ENCODE data around the gene ABI2.
A peak's percentile ranks its signal among the peaks of the same experiment; 100 is the strongest.

Gene ABI2

GRCh38 chr2:203446071-203446481 is 117.9 kb downstream of the ABI2 start:
- peaks cover 52% of the 10 kb centered on the region for H3K36me3 ChIP-seq (replicated peaks)
- in situ Hi-C loops (cut with HindIII; ENCODE audit: low pct_ligation_motif_present, low sequenced_read_pairs): no loop called here
- no peak overlapping the region for H3K4me3 ChIP-seq (ENCODE audit: low read depth, low read length)
- H3K27ac ChIP-seq: peak overlapping the region; percentile 58
- peak; percentile 77 for DNase-seq
- TF ChIP-seq CTCF (IDR thresholded peaks at IDR 0.05; ENCODE audit: low read depth, low read length, missing control alignments): no peak
- H3K27me3 ChIP-seq (replicated peaks): no peaks in the 10 kb centered on the region

- TF ChIP-seq CTCF (IDR thresholded peaks at IDR 0.05; ENCODE audit: low read depth, low read length, missing control alignments): no peak
- Histone ChIP-seq H3K27ac (no peak overlapping the region), H3K27me3 (replicated peaks) (no peaks in the 10 kb centered on the region), H3K4me3 (ENCODE audit: low read depth, low read length) (no peak overlapping the region), H3K36me3 (replicated peaks) (peaks cover 53% of the 10 kb centered on the region)
- in situ Hi-C loops (cut with HindIII; ENCODE audit: low pct_ligation_motif_present, low sequenced_read_pairs): no loop called here
- no peak for DNase-seq
These were observed 118.6 kb downstream of the ABI2 start for GRCh38 chr2:203446780-203447179.

GRCh38 chr2:203450561-203450960 is 122.4 kb downstream of the ABI2 start:
- in situ Hi-C loops (cut with HindIII; ENCODE audit: low pct_ligation_motif_present, low sequenced_read_pairs): no loop called here
- no peak for TF ChIP-seq CTCF (IDR thresholded peaks at IDR 0.05; ENCODE audit: low read depth, low read length, missing control alignments)
- no peak for DNase-seq
- Histone ChIP-seq H3K27me3 (replicated peaks) (no peaks in the 10 kb centered on the region), H3K4me3 (ENCODE audit: low read depth, low read length) (no peak overlapping the region), H3K27ac (no peak overlapping the region), H3K36me3 (replicated peaks) (peaks cover 54% of the 10 kb centered on the region)

- TF ChIP-seq CTCF (IDR thresholded peaks at IDR 0.05; ENCODE audit: low read depth, low read length, missing control alignments): no peak
- Histone ChIP-seq H3K27ac (peak overlapping the region; percentile 16), H3K27me3 (replicated peaks) (no peaks in the 10 kb centered on the region), H3K36me3 (replicated peaks) (peaks cover 52% of the 10 kb centered on the region), H3K4me3 (ENCODE audit: low read depth, low read length) (no peak overlapping the region)
- DNase-seq: no peak
- in situ Hi-C loops (cut with HindIII; ENCODE audit: low pct_ligation_motif_present, low sequenced_read_pairs): no loop called here
These were observed 122.8 kb downstream of the ABI2 start for GRCh38 chr2:203451011-203451410.

- in situ Hi-C loops (cut with HindIII; ENCODE audit: low pct_ligation_motif_present, low sequenced_read_pairs): no loop called here
- no peak for DNase-seq
- no peak overlapping the region for H3K4me3 ChIP-seq (ENCODE audit: low read depth, low read length)
- H3K36me3 ChIP-seq (replicated peaks): peaks cover 46% of the 10 kb centered on the region
- no peaks in the 10 kb centered on the region for H3K27me3 ChIP-seq (replicated peaks)
- TF ChIP-seq CTCF (IDR thresholded peaks at IDR 0.05; ENCODE audit: low read depth, low read length, missing control alignments): no peak
- H3K27ac ChIP-seq: peak overlapping the region; percentile 16
These were observed 123.5 kb downstream of the ABI2 start for GRCh38 chr2:203451689-203452088.

- H3K36me3 ChIP-seq (replicated peaks): peaks cover 59% of the 10 kb centered on the region
- peak; percentile 68 for TF ChIP-seq CTCF (IDR thresholded peaks at IDR 0.05; ENCODE audit: low read depth, low read length, missing control alignments)
These were observed 125.8 kb downstream of the ABI2 start for GRCh38 chr2:203453858-203454451.

More at GRCh38 chr2:203453858-203454451, 125.8 kb downstream of the ABI2 start:
- Histone ChIP-seq H3K27ac (no peak overlapping the region), H3K4me3 (ENCODE audit: low read depth, low read length) (no peak overlapping the region), H3K27me3 (replicated peaks) (no peaks in the 10 kb centered on the region)
- in situ Hi-C loops (cut with HindIII; ENCODE audit: low pct_ligation_motif_present, low sequenced_read_pairs): no loop called here
- DNase-seq: peak; percentile 51

All from brain microvascular endothelial cell (primary cell).